HG03558 (cell line): ENCODE measurements around the gene SOBP.
"Not testable (repeated sequence)": the region's sequence is repeated elsewhere in the genome, so short reads cannot be mapped to it uniquely, and the experiment has no call there.

ENCODE experiments used
- ATAC-seq: cut with Tn5 transposase; IDR thresholded peaks from one replicate; pipeline ENCODE4 v1.9.1; 2021; ENCODE audit warnings: moderate number of reproducible peaks; ENCODE audit not compliant: unreplicated experiment; ENCODE audit errors: extremely low read depth

Gene SOBP

DNA sequence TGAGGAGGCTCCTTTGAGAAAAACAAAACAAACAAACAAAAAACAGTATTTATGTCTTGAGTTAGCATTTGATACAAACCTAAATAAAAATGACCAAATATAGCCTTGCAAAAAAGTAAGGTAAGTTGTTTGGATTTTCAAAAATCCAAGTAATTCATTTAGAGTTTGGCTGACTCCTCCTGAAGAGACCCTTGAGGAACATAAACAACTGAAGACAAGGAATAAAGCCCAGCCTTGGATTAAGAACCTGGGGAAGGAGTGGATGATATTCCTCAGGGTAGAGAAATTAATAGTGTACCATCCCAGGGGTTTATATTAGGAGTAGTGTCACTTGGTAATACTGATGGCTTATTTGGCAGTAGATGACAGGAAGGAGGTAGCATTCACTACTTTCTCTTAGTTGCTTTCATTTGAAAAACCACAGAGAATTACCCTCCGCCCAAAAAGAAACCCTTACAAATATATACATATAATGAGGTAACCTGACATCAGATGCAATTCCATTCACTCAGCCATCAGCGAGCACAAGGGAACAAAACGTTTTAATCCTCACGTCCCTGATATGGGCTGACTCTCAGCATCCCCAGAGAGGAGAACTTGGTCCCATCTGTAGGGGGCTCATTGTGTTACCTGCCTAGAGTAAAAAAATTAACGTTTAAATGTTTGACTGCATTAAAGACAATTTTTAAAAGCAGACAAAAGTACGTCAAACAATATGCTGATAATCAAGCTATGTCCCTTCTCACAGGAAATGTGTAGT lies 57.0 kb downstream of the SOBP start:
- ATAC-seq: no peak

GRCh38 chr6:107547451-107547840 lies 57.5 kb downstream of the SOBP start:
- ATAC-seq: no peak

- no peak for ATAC-seq
Measured at GRCh38 chr6:107550241-107550840, 60.4 kb downstream of the SOBP start.

DNA sequence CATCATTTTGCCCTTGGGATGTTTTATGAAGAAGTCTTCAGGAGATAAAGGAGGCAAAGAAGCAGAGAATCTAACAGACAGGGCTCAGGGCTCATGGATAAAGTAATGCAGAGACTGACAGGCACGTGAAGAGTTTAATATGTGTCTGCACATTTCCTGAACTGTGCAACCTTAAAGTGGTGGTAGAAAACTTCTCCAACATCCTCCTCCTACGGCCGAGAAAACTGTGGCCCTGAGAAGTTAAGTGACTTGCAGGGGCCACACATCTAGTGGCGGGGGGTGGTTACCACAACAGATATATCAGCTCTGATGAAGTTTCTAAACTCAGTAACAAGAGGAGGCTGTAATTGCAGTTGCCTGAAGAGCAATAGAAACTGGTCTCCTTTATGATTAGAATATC lies 61.0 kb downstream of the SOBP start:
- ATAC-seq: no peak

DNA sequence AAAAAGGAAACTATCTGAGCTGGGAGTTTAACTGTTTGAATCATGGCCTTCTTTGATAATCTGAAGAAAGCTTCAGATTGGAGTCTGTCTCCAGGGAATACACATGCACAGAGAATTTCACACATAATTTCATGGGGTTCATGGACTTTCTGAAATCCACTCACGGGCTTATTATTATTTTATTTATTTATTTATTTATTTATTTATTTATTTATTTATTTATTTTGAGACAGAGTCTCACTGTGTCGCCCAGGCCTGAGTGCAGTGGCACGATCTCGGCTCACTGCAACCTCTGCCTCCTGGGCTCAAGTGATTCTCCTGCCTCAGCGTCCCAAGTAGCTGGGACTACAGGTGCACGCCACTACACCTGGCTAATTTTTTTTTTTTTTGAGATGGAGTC lies 63.2 kb downstream of the SOBP start:
- ATAC-seq: not testable (repeated sequence)

DNA sequence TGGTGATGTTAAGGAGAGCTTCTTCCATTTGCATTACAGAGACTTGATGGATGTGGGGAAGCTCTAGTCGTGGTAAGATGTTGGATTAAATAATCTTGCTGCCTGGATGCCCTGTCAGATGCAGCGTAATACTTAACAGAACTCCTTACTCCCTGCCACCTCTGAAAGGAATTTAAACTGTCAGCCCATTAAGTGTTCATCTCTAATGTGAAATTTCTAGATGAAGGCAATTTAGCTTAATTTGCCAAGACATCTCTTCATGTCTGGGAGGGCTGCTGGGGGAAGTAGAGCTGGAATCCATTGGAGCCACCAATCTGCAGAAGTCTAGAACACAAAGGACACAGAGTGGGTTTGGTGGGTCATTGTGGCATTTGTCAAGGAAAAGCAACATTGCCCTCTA lies 64.4 kb downstream of the SOBP start:
- ATAC-seq: no peak

DNA sequence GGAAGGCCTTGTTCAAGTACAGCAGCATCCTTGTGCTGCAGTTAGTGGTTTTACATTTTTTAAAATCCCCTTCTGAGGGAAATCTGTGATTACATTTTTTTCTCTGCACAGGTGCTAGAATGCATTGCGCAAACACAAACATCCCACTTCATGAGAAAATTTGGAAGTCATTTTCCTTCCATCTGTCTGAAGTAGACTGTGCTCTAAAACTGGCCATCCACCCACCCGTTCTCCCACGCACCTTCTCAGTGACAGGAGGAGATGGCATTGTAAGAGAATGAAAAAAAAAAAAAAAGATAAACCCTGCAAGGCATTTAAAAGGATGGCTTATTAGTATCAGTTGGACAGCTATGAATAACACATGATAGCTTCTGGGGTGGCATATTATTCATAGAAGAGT lies 65.0 kb downstream of the SOBP start:
- no peak for ATAC-seq

GRCh38 chr6:107555449-107555848 lies 65.5 kb downstream of the SOBP start:
- no peak for ATAC-seq

GRCh38 chr6:107556082-107556481 lies 66.2 kb downstream of the SOBP start:
- ATAC-seq: no peak

DNA sequence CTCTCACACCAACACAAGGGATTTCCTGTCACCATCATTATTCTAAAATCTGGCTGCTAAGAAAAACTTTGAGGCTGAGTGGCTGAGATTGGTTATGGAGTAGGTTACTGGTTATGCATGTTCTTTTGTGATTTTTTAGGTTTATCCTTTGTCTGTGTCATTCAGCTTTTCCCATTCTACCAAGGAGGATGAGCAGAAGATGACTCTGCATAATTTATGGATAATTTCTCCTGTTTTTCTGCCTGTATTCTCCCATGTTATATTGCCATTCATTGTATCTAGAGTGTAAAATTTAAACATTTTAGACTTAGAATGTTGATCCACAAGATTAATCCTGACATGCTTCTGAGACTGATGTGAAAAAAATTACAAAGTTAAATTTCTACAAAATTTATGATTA lies 67.8 kb downstream of the SOBP start:
- no peak for ATAC-seq

DNA sequence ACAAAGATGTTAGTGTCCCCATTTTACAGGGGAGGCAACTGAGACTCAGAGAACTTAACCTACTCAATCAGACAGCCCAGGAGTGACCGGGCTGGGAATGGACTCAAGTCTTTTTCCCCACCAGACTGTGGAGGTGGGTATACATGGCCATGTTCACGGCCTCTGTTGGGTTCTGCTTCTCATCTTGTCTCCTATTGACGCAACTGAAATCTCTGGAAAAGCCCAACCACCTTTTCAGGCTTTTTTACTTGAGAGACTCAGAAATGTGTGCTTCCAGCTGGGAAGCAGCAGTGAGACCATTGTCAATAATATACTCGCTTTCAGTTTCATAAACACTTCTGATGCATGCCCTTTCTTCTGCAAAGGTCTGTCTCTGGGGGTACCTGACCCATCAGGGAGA lies 70.7 kb downstream of the SOBP start:
- ATAC-seq: no peak

DNA sequence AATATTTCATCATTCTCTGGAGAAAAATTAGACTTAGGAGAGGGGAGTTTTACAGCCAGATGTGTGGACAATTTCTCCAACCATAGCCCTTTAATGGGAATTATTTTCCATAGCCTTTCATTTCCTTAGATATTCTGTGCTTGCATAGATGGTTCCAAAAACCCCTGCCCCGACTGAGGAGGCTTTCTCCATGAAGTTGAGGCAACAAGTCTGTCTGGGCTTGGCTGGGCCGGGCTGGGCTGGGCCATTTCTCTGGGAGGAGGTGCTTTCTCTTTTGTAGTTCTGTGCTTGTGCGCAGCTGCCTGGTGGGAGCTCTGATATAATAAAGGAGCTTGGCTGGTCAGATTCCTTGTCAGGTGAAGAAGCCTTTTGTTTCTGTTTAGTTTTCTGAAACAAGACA lies 71.4 kb downstream of the SOBP start:
- ATAC-seq: no peak

GRCh38 chr6:107563694-107564588 lies 74.0 kb downstream of the SOBP start:
- no peak for ATAC-seq

DNA sequence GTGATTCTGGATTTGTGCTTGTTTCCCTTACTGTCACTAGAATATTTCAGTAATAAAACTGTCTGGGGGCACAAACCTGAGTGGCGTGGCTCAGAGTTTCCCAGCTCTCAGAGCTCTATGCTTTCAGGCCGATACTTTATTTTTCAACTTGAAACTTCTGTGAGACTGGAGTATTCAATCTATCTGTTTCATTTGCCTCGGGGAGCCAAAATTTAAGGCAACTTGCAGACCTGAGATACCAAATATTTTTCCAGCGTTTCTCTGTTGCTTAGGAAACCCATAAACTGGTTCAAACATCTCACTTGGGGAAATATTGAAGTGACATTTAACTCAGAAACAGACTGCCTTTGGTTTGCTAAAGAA lies 74.7 kb downstream of the SOBP start:
- ATAC-seq: no peak

- ATAC-seq: no peak
Measured at GRCh38 chr6:107565165-107565723, 75.3 kb downstream of the SOBP start.

DNA sequence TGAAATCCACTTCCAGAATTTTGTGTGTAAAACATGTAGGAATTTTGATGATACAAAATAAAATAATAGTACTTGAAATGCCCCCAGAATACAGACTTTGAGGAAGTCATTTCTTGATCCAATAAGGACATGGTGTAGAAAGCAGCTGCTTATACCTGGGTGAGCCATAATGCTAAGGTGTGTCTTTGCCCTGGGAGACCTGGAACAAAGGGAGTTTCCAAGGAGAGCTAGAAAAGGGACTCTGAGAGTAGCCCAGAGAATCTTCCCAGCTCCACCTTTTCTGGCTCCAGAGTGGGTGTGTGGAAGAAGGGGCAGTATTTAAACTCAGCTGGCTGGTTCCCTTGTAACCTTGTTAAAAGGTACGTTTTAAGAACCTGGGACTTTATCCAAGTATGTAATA lies 77.7 kb downstream of the SOBP start:
- no peak for ATAC-seq

DNA sequence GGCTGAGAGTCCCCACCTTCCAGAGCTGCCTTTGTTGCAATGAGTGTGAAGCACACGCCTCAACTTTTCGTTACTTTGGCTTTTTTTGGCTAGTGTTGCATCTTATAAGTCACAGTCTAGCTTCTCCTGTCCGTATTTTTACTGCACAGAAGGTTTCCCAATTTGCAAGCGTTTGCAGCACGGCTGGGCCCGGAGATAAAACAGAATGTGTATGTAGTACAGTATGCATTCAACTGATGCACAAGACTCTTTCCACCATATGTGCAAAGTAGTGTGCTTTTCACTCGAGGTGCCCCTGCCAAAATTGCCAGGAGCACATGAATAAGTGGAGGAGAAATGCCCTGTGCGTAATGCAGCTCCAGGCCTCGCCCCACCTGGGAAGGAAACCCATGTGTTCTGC lies 79.6 kb downstream of the SOBP start:
- no peak for ATAC-seq

DNA sequence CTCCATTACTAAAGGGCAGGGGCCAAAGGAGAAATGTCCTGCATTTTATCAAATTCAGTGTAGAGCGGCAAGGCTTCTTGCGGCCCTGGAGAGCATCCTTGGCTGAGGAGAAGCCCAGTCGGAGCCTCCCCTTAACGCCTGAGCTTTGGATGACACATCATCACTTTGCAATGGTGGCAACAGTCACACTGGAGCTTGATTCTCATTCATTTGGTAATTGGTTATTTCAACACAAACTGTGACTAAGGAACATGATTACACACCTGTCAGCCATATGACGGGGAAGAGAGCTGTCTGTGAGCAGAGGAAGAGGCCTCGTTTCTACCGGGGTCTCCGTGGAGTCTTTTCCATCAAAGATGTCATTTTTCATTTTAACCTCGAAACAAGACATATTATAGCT lies 81.4 kb downstream of the SOBP start:
- ATAC-seq: no peak

DNA sequence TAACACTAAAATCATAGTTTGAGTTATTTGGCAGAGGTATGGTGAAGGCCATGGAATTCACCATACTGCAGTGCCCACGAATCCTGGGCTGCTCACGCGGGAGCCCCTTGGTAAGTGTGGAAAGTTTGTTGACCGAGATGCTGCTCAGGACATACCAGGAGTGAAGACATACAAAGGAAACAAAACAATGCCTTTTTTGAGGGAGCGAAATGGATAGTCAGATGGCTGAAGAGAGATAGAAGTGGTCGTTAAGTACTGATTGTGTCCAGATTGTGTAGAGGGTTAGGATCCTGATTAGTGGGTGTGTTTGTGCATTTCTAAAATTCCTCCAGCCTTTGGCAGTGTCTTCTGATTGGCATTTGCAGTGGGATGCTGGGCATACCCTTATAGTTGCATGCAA lies 83.0 kb downstream of the SOBP start:
- no peak for ATAC-seq

DNA sequence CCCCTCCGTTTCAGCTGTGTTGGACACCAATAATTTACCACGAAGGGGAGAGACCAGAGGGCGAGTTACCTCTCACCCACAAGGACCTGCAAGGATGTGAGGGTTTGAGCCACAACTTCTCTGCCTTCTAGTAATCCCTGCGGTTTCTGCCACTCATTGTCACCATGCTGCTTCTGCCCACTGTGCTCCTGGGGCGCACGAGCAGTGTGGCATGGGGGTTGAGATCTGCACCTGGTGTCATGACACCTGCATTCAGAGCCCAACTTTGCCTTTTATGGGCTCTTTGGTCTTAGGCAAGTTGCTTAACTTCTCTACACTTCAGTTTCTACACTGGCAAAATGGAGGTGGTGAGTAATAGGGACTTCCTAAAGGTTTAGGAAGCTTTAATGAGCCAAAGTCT lies 84.9 kb downstream of the SOBP start:
- ATAC-seq: no peak

DNA sequence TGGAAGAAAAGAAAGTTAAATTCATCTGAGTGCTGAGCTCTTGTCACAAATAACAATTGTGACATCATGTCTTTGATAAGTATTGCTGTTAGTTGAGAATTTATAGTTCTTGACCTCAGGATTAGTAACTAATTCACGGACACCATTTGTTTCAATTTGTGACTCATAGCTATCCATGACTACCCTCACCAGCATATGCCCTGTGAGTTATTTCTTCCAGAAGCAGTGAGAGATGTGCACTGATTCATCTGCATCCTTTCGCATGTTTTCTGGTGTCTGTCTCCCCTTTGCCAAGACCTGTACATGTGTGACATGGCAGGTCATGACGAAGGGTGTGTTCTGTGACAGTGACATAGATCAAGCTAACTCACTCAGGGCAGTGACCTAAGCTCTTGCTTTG lies 86.9 kb downstream of the SOBP start:
- no peak for ATAC-seq
